PC-3 (cell line): ENCODE results near the gene THSD8. TPM values are rescaled to one million over a fixed set of nuclear protein-coding genes. Genes with fewer than 3 reads are reported as not detected.

ENCODE experiments used
- ATAC-seq: fragments of 200-7000 bp; cut with Tn5 transposase; 2 replicates; pipeline ENCODE4 v1.9.1; 2020; ENCODE audit warnings: mild to moderate bottlenecking, moderate library complexity
- BruUV-seq: library from RNA; stranded (reverse); fragments of 400-500 nt; replicated peaks from 2 replicates; lab custom pipeline; 2021; lab: Mats Ljungman, UMichigan
- CTCF ChIA-PET: fragments of 300-600 bp; sonication (Branson Sonifier 250); formaldehyde crosslinking; loops from one replicate; lab custom pipeline; 2022; ENCODE audit warnings: antibody characterized with exemption; lab: Charles Lee
- POLR2A ChIA-PET: fragments of 300-600 bp; sonication (Branson Sonifier 250); formaldehyde crosslinking; loops from one replicate; lab custom pipeline; 2022; ENCODE audit warnings: antibody characterized with exemption; ENCODE audit not compliant: unreplicated experiment; lab: Charles Lee
- DNase-seq: peaks from one replicate; pipeline ENCODE4 v3.0.0-alpha.2; 2015
- H2AFZ ChIP-seq: fragments of 300-600 bp; sonication (generic); 2 replicates; pipeline ENCODE4 v1.6.0; 2016; ENCODE audit warnings: antibody characterized with exemption, low read length
- H3F3A ChIP-seq: fragments of 300-600 bp; sonication (generic); one replicate; pipeline ENCODE4 v1.6.0; 2017; ENCODE audit warnings: antibody characterized with exemption, low read length, control low read depth, mild to moderate bottlenecking; ENCODE audit not compliant: unreplicated experiment
- H3K27ac ChIP-seq: fragments of 300-600 bp; sonication (generic); 2 replicates; pipeline ENCODE4 v1.5.1; 2016; ENCODE audit warnings: mild to moderate bottlenecking, low read length
- H3K27me3 ChIP-seq: fragments of 300-600 bp; sonication (generic); 2 replicates; pipeline ENCODE4 v1.6.1; 2016; ENCODE audit warnings: low read length, mixed read lengths
- H3K36me3 ChIP-seq: fragments of 300-600 bp; sonication (generic); 2 replicates; pipeline ENCODE4 v1.6.1; 2016; ENCODE audit warnings: low read depth, mixed run types, low read length, mixed read lengths
- H3K4me1 ChIP-seq: fragments of 300-600 bp; sonication (generic); 2 replicates; pipeline ENCODE4 v1.5.1; 2016; ENCODE audit warnings: low read length; ENCODE audit not compliant: insufficient read depth
- H3K4me2 ChIP-seq: fragments of 300-600 bp; sonication (generic); 2 replicates; pipeline ENCODE4 v1.6.0; 2016; ENCODE audit warnings: low read length
- H3K4me3 ChIP-seq: fragments of 300-600 bp; sonication (generic); 2 replicates; pipeline ENCODE4 v1.5.1; 2016; ENCODE audit warnings: mild to moderate bottlenecking, low read length, mixed read lengths
- H3K79me2 ChIP-seq: fragments of 300-600 bp; sonication (generic); 2 replicates; pipeline ENCODE4 v1.6.1; 2017; ENCODE audit warnings: low read length, mixed read lengths
- H3K9ac ChIP-seq: fragments of 300-600 bp; sonication (generic); 2 replicates; pipeline ENCODE4 v1.6.0; 2016; ENCODE audit warnings: mild to moderate bottlenecking, low read length
- H3K9me2 ChIP-seq: fragments of 300-600 bp; sonication (generic); replicated peaks from 2 replicates; pipeline ENCODE4 v1.6.1; 2016; ENCODE audit warnings: mixed run types, low read length, mixed read lengths
- H3K9me3 ChIP-seq: fragments of 300-600 bp; sonication (generic); 2 replicates; pipeline ENCODE4 v1.6.1; 2016; ENCODE audit warnings: low read length, mixed read lengths
- H4K20me1 ChIP-seq: fragments of 300-600 bp; sonication (generic); 2 replicates; pipeline ENCODE4 v1.6.1; 2016; ENCODE audit warnings: low read length, mixed read lengths
- CTCF ChIP-seq: fragments of 300-600 bp; sonication (generic); conservative IDR thresholded peaks from 2 replicates; pipeline ENCODE4 v1.5.1; 2017; ENCODE audit warnings: antibody characterized with exemption, low read depth, mild to moderate bottlenecking, low read length
- EZH2 ChIP-seq: fragments of 300-600 bp; sonication (generic); IDR thresholded peaks from one replicate; pipeline ENCODE4 v1.6.1; 2017; ENCODE audit warnings: antibody characterized with exemption, mild to moderate bottlenecking, low read length; ENCODE audit not compliant: unreplicated experiment
- EZH2phosphoT487 ChIP-seq: fragments of 300-600 bp; sonication (generic); IDR thresholded peaks from 2 replicates; pipeline ENCODE4 v1.6.1; 2018; ENCODE audit warnings: mild to moderate bottlenecking, antibody characterized with exemption, low read length, borderline replicate concordance
- intact Hi-C: fragments of 100-400 bp; cut with micrococcal nuclease; formaldehyde crosslinking; loops from 2 replicates; pipeline ENCODE4 v1.9.0; 2023
- total RNA-seq: library from RNA; depleted of rRNA; stranded (reverse); fragments of >200 nt; gene quantifications from 2 replicates; pipeline ENCODE4 v1.2.3, GENCODE V29; 2014

The THSD8 gene
- total RNA-seq, 1 experiment from 2014 or later = not detected

GRCh38 chr19:12785431-12786031 is 16.3 kb upstream of the THSD8 start:
- Histone ChIP-seq H3K9me2 (no peaks in the 10 kb centered on the region), H3K4me3 (no peak overlapping the region), H2AFZ (peak overlapping the region; percentile 15; the same call in 1 of the 2 replicates), H3K9me3 (no peaks in the 10 kb centered on the region), H3K9ac (peak overlapping the region; percentile 38), H3K79me2 (no peaks in the 10 kb centered on the region), H3F3A (peaks cover 8% of the 10 kb centered on the region), H4K20me1 (no peaks in the 10 kb centered on the region), H3K4me1 (peaks cover 73% of the 10 kb centered on the region), H3K36me3 (no peaks in the 10 kb centered on the region), H3K27ac (peak overlapping the region; percentile 72), H3K4me2 (peak overlapping the region; percentile 38), H3K27me3 (no peaks in the 10 kb centered on the region)
- POLR2A ChIA-PET = no interaction called here
- BruUV-seq = no TSS peak
- CTCF ChIA-PET = no interaction called here
- ATAC-seq = no peak
- no peak for DNase-seq
- intact Hi-C loops = no loop called here
- TF ChIP-seq EZH2phosphoT487 = no peak
- TF ChIP-seq EZH2 = no peak
- TF ChIP-seq CTCF = no peak

GRCh38 chr19:12786141-12786870 is 15.6 kb upstream of the THSD8 start:
- Histone ChIP-seq H3F3A (peaks cover 9% of the 10 kb centered on the region), H3K79me2 (peaks cover under 1% of the 10 kb centered on the region; the same call in 1 of the 2 replicates), H4K20me1 (no peaks in the 10 kb centered on the region), H3K9me2 (no peaks in the 10 kb centered on the region), H3K27ac (peak overlapping the region; percentile 72), H3K27me3 (no peaks in the 10 kb centered on the region), H3K4me1 (peaks cover 79% of the 10 kb centered on the region), H3K4me3 (no peak overlapping the region), H3K9me3 (no peaks in the 10 kb centered on the region), H3K4me2 (peak overlapping the region; percentile 38), H3K36me3 (no peaks in the 10 kb centered on the region), H2AFZ (peak overlapping the region; percentile 15; the same call in 1 of the 2 replicates), H3K9ac (peak overlapping the region; percentile 38)
- CTCF ChIA-PET = interaction anchor here (0.6 kb wide), 1 partner anchor 1147 kb away, joined by 3 read pairs; no protein-coding TSS in a partner anchor
- POLR2A ChIA-PET = no interaction called here
- ATAC-seq (no peak), DNase-seq (peak; percentile 75)
- TF ChIP-seq EZH2phosphoT487 (no peak), EZH2 (no peak), CTCF (no peak)
- no TSS peak for BruUV-seq
- intact Hi-C loops = no loop called here

- intact Hi-C loops = no loop called here
- H3K4me2 ChIP-seq = peak overlapping the region; percentile 38
These were observed 14.9 kb upstream of the THSD8 start for GRCh38 chr19:12786952-12787351.

More at GRCh38 chr19:12786952-12787351, 14.9 kb upstream of the THSD8 start:
- no peak for ATAC-seq
- ChIA-PET POLR2A (no interaction called here), CTCF (interaction anchor here (0.6 kb wide), 2 partner anchors 122 to 1147 kb away, joined by 3 read pairs; no protein-coding TSS in a partner anchor)
- no TSS peak for BruUV-seq
- no peaks in the 10 kb centered on the region for H3K36me3 ChIP-seq
- peak overlapping the region; percentile 38 for H3K9ac ChIP-seq
- H3F3A ChIP-seq = peaks cover 9% of the 10 kb centered on the region
- peaks cover 78% of the 10 kb centered on the region for H3K4me1 ChIP-seq
- no peak for TF ChIP-seq CTCF
- TF ChIP-seq EZH2 = no peak
- TF ChIP-seq EZH2phosphoT487 = no peak
- H3K9me3 ChIP-seq = no peaks in the 10 kb centered on the region
- peaks cover 6% of the 10 kb centered on the region for H3K79me2 ChIP-seq
- H3K27me3 ChIP-seq = no peaks in the 10 kb centered on the region
- peak overlapping the region; percentile 72 for H3K27ac ChIP-seq
- no peak overlapping the region for H2AFZ ChIP-seq
- H4K20me1 ChIP-seq = peaks cover 5% of the 10 kb centered on the region
- no peak for DNase-seq
- no peak overlapping the region for H3K4me3 ChIP-seq
- no peaks in the 10 kb centered on the region for H3K9me2 ChIP-seq
